B cell (primary cell): ENCODE results near the gene CCDC6.

Experiments used
- EZH2 ChIP-seq: IDR thresholded peaks from 2 replicates; pipeline ENCODE4 v1.6.1; 2012; ENCODE audit warnings: borderline replicate concordance, low read depth, mild to moderate bottlenecking, moderate library complexity, low read length; ENCODE audit not compliant: insufficient read depth, poor library complexity, severe bottlenecking
- TF ChIP-seq, protein P1 (sequence below): fragments of 200-600 bp; IDR thresholded peaks from one replicate; pipeline ENCODE4 v1.8.0; 2022; ENCODE audit warnings: antibody characterized with exemption, mild to moderate bottlenecking

DNA sequence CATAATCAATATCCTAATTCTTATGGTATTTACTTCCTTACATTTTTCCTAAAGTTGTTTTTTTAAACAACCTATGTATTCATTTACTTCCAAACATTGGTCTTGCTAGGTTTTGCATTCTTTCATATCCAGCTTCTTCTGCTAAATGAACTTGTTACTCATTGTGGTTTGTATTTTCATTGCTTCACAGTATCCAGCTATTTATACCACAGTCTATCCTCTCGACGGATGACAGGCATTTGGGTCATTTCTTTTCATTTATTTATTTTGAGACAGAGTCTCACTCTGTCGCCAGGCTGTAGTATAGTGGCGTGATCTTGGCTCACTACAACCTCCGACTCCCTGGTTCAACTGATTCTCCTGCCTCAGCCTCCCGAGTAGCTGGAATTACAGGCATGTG, 66.8 kb downstream of the CCDC6 start:
- no peak for TF ChIP-seq EZH2
- TF ChIP-seq, protein P1, sequence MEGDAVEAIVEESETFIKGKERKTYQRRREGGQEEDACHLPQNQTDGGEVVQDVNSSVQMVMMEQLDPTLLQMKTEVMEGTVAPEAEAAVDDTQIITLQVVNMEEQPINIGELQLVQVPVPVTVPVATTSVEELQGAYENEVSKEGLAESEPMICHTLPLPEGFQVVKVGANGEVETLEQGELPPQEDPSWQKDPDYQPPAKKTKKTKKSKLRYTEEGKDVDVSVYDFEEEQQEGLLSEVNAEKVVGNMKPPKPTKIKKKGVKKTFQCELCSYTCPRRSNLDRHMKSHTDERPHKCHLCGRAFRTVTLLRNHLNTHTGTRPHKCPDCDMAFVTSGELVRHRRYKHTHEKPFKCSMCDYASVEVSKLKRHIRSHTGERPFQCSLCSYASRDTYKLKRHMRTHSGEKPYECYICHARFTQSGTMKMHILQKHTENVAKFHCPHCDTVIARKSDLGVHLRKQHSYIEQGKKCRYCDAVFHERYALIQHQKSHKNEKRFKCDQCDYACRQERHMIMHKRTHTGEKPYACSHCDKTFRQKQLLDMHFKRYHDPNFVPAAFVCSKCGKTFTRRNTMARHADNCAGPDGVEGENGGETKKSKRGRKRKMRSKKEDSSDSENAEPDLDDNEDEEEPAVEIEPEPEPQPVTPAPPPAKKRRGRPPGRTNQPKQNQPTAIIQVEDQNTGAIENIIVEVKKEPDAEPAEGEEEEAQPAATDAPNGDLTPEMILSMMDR = no peak
